DND-41 (cell line): ENCODE results near the gene MMEL1.

Experiments used
- ATAC-seq: fragments of 200-7000 bp; cut with Tn5 transposase; 3 replicates; pipeline ENCODE4 v1.9.1; 2021; ENCODE audit warnings: low read depth; ENCODE audit not compliant: insufficient read depth
- DNase-seq: peaks from one replicate; pipeline ENCODE4 v3.0.0-alpha.2; 2020
- H2AFZ ChIP-seq: 2 replicates; pipeline ENCODE4 v1.6.0; 2012; ENCODE audit warnings: low read depth, low read length
- H3K27ac ChIP-seq: 2 replicates; pipeline ENCODE4 v1.5.1; 2012; ENCODE audit warnings: low read length, inconsistent platforms
- H3K27me3 ChIP-seq: fragments of 200-600 bp; sonication (generic); 2 replicates; pipeline ENCODE4 v1.6.0; 2012; ENCODE audit warnings: low read length, mild to moderate bottlenecking, inconsistent platforms; ENCODE audit not compliant: insufficient read depth, poor library complexity
- H3K36me3 ChIP-seq: 2 replicates; pipeline ENCODE4 v1.5.1; 2012; ENCODE audit warnings: low read length, inconsistent platforms; ENCODE audit not compliant: insufficient read depth
- H3K4me1 ChIP-seq: 2 replicates; pipeline ENCODE4 v1.5.1; 2012; ENCODE audit warnings: mild to moderate bottlenecking, low read length; ENCODE audit not compliant: insufficient read depth
- H3K4me2 ChIP-seq: 2 replicates; pipeline ENCODE4 v1.6.0; 2012; ENCODE audit warnings: mild to moderate bottlenecking, moderate library complexity, low read length, inconsistent platforms; ENCODE audit not compliant: insufficient read depth
- H3K4me3 ChIP-seq, 2 experiments: fragments of 200-600 bp in 1 of 2; shearing (Covaris generic) in 1 of 2; 2 replicates each; pipeline ENCODE4 v1.5.1; 2012 to 2016; ENCODE audit warnings: inconsistent platforms in 2 of 2, low read length in 2 of 2, mild to moderate bottlenecking in 2 of 2, low read depth in 1 of 2, moderate library complexity in 1 of 2
- H3K79me2 ChIP-seq: 2 replicates; pipeline ENCODE4 v1.6.0; 2012; ENCODE audit warnings: low read length, inconsistent platforms; ENCODE audit not compliant: insufficient read depth
- H3K9ac ChIP-seq: 2 replicates; pipeline ENCODE4 v1.6.0; 2012; ENCODE audit warnings: low read depth, mild to moderate bottlenecking, inconsistent platforms, low read length, moderate library complexity
- H3K9me3 ChIP-seq: 2 replicates; pipeline ENCODE4 v1.5.1; 2012; ENCODE audit warnings: low read length, moderate library complexity, mild to moderate bottlenecking, inconsistent platforms; ENCODE audit not compliant: insufficient read depth, severe bottlenecking
- H4K20me1 ChIP-seq: 2 replicates; pipeline ENCODE4 v1.6.0; 2012; ENCODE audit warnings: low read length; ENCODE audit not compliant: insufficient read depth
- CTCF ChIP-seq: IDR thresholded peaks from 2 replicates; pipeline ENCODE4 v1.5.1; 2012; ENCODE audit warnings: borderline replicate concordance, low read length, moderate library complexity, mild to moderate bottlenecking; ENCODE audit not compliant: poor library complexity, severe bottlenecking; ENCODE audit errors: extremely low read depth
- EZH2 ChIP-seq: IDR thresholded peaks from 3 replicates; pipeline ENCODE4 v1.6.1; 2012; ENCODE audit warnings: borderline replicate concordance, low read depth, mild to moderate bottlenecking, moderate library complexity, low read length, inconsistent platforms; ENCODE audit not compliant: severe bottlenecking

Gene MMEL1

DNA sequence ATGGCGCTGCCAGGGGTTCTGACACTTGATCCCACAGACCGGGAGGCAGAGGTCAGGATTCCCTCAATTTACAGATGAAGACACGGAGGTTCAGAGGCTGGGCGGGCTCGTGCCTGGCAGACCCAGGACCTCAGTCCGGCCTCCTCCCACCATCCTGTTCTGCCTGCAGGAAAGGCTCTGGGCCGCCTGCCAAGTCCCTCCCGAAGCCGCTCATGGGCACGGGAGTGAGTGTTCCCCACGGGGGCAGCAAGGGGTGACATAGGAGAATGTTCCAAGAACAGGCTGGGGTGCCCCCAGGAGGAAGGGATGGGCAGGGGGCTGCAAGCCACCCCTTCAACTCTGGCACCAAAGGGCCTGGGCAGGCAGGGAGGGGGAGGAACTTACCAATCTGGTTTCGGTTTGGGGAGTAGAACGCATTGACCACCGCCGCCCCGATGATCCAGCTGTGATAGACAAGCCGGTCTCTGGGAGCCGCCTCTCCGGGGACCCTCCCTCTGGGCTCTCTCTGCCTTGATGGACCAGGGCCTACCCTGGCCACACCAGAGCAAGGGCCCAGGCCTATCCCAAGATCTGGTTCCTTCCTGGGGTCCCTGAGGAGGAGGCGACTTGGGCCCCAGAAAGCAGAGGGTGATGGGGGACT lies 38.7 kb downstream of the MMEL1 start:
- no peak for DNase-seq
- H3K27me3 ChIP-seq: no peaks in the 10 kb centered on the region
- H3K9me3 ChIP-seq: peaks cover 3% of the 10 kb centered on the region
- H3K9ac ChIP-seq: no peak overlapping the region
- H3K4me1 ChIP-seq: no peaks in the 10 kb centered on the region
- TF ChIP-seq EZH2 (no peak), CTCF (no peak)
- no peaks in the 10 kb centered on the region for H3K36me3 ChIP-seq
- no peaks in the 10 kb centered on the region for H3K79me2 ChIP-seq
- H4K20me1 ChIP-seq: 0 out of 2 replicates have a peak, but pooled peaks cover 4% of the 10 kb centered on the region
- ATAC-seq: no peak
- no peak overlapping the region for H3K27ac ChIP-seq
- no peak overlapping the region for H2AFZ ChIP-seq
- H3K4me2 ChIP-seq: no peak overlapping the region
- H3K4me3 ChIP-seq: no peak overlapping the region

DNA sequence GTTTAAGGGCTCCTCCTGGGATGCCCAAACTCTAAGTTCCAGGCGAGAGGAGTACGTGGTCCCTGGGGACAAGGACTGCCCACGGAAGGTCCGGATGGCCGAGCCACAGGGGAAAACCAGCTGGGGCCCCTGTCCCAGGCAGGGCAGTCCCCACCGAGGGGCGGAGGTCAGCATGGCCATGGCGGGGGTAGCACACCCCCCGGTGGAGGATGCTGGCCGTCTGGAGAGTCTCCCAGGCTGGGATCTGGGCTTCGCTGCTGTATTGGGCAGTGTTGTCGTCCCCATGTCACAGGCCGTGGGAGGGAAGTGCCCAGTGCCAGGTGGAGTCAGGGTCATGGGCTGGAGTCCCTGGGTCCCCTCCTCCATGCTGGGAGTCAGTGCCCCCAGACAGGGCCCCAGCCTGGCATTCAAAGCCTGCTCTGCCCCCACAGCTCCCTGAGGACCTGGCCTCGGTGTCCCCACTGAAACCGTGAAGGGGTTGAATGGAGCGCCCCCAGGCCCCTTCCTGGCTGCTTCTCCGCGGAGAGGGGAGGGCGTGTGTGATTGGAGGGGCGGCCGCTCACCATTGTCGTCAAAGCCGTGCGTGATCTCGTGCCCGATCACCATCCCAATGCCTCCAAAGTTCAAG lies 39.5 kb downstream of the MMEL1 start:
- Histone ChIP-seq H3K4me1 (no peaks in the 10 kb centered on the region), H3K4me2 (no peak overlapping the region), H3K9me3 (no peaks in the 10 kb centered on the region), H3K27ac (no peak overlapping the region), H3K4me3 (no peak overlapping the region), H3K36me3 (no peaks in the 10 kb centered on the region), H3K9ac (no peak overlapping the region), H2AFZ (no peak overlapping the region), H4K20me1 (0 out of 2 replicates have a peak, but pooled peaks cover 8% of the 10 kb centered on the region), H3K79me2 (no peaks in the 10 kb centered on the region), H3K27me3 (no peaks in the 10 kb centered on the region)
- DNase-seq: no peak
- TF ChIP-seq EZH2: no peak
- TF ChIP-seq CTCF: no peak
- no peak for ATAC-seq

- Histone ChIP-seq H3K79me2 (no peaks in the 10 kb centered on the region), H3K36me3 (no peaks in the 10 kb centered on the region), H3K9me3 (no peaks in the 10 kb centered on the region), H4K20me1 (peaks cover 11% of the 10 kb centered on the region; the same call in 1 of the 2 replicates), H3K27me3 (no peaks in the 10 kb centered on the region), H2AFZ (no peak overlapping the region), H3K9ac (no peak overlapping the region), H3K27ac (no peak overlapping the region), H3K4me2 (no peak overlapping the region), H3K4me1 (peaks cover 4% of the 10 kb centered on the region), H3K4me3 (no peak overlapping the region)
- no peak for TF ChIP-seq EZH2
- TF ChIP-seq CTCF: no peak
- DNase-seq (no peak), ATAC-seq (no peak)
Measured at GRCh38 chr1:2592672-2593071, 40.1 kb downstream of the MMEL1 start.
